ENCODE data around the gene HAUS2.

GRCh38 chr15:42510258-42511006 lies 38.2 kb upstream of the HAUS2 start:
- TF ChIP-seq CTCF (IDR thresholded peaks at IDR 0.05) (no peak), POLR2A (IDR thresholded peaks at IDR 0.05) (no peak), POLR2AphosphoS5 (IDR thresholded peaks at IDR 0.05) (no peak), EP300 (IDR thresholded peaks at IDR 0.05) (no peak)
